Esophagus squamous epithelium (tissue), 5 donors: ENCODE measurements around the gene PCSK5. TPM values are rescaled to one million over a fixed set of nuclear protein-coding genes. Genes with fewer than 3 reads are reported as not detected.

Experiments
- DNase-seq: peaks from one replicate; lab custom pipeline; 2025; lab: John Stamatoyannopoulos, UW
- H3K27ac ChIP-seq, 4 donors: fragments of 200-600 bp; sonication (generic); one replicate each; pipeline ENCODE4 v1.5.1; 2016 to 2019; ENCODE audit warnings: mild to moderate bottlenecking in 1 of 4
- H3K27me3 ChIP-seq, 4 donors: fragments of 200-600 bp; sonication (generic); 1 replicate in 3 of 4; 2 replicates in 1 of 4; pipeline versions ENCODE4 v1.5.1 to v1.6.0; 2017 to 2021; ENCODE audit warnings: antibody characterized with exemption in 1 of 4
- H3K36me3 ChIP-seq, 3 donors: fragments of 200-600 bp; sonication (generic); one replicate each; pipeline ENCODE4 v1.5.1; 2016 to 2019
- H3K4me1 ChIP-seq, 3 donors: fragments of 200-600 bp; sonication (generic); one replicate each; pipeline ENCODE4 v1.5.1; 2017 to 2019
- H3K4me3 ChIP-seq, 4 donors: fragments of 200-600 bp; sonication (generic); 1 replicate in 3 of 4; 2 replicates in 1 of 4; pipeline ENCODE4 v1.5.1; 2016 to 2019; ENCODE audit warnings: mild to moderate bottlenecking in 2 of 4, moderate library complexity in 1 of 4
- H3K9me3 ChIP-seq, 3 donors: fragments of 200-600 bp; sonication (generic); one replicate each; pipeline ENCODE4 v1.5.1; 2016 to 2019
- POLR2A ChIP-seq, 4 donors: fragments of 450-650 bp; IDR thresholded peaks; one replicate each; pipeline ENCODE4 v1.6.1; 2017; ENCODE audit warnings: antibody characterized with exemption in 4 of 4, mild to moderate bottlenecking in 4 of 4, moderate library complexity in 3 of 4
- WGBS, 2 donors: methylation state at CpG; one replicate each; pipeline ENCODE4 v1.1.5; 2018; 5-methylcytosine and 5-hydroxymethylcytosine counted together
- intact Hi-C: fragments of 100-400 bp; cut with DNase I; formaldehyde crosslinking; loops from one replicate; pipeline ENCODE4 v1.15.0; 2022
- total RNA-seq, 4 donors: library from RNA; depleted of rRNA; stranded (reverse); fragments of >200 nt; gene quantifications; one replicate each; pipeline ENCODE4 v1.1.0, GENCODE V29; 2016
- TF ChIP-seq, protein P1 (sequence below), 6 experiments: fragments of 450-650 bp in 4 of 6; fragments of 200-600 bp in 2 of 6; sonication (generic) in 2 of 6; IDR thresholded peaks; one replicate each; pipeline ENCODE4 v1.5.1; 2016 to 2019; ENCODE audit warnings: antibody characterized with exemption in 6 of 6, mild to moderate bottlenecking in 4 of 6, moderate library complexity in 4 of 6
- donor health status: DM: yes; HTN: yes; CAD: no.

PCSK5 gene
- total RNA-seq, 4 donors from 2014 or later, result 8.4 to 33.8 (median 24.2) TPM

DNA sequence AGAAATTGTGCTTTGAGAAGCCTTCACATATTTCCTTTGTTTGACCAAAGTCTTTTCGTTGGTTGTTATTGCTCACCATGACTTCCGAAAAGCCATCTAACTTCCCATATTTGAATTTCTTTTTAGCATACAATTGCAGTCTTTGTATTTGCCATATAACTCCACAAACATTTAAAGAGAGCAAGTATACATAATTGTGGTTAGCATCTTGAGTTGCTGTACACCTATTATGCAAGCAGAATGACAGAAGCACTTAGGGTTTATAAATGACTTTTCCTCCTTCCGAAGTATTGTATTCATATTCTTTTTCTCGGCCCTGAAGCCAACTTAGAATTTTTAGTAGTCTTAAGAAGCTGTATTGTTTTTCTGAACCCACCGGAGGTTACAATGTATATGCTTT, 253.4 kb downstream of the PCSK5 start:
- Histone ChIP-seq H3K4me1 (peaks cover 0 to 7% (median 0%) of the 10 kb centered on the region in 3 donors), H3K27me3 (no peaks in the 10 kb centered on the region), H3K4me3 (no peak overlapping the region), H3K27ac (no peak overlapping the region), H3K9me3 (no peaks in the 10 kb centered on the region), H3K36me3 (no peaks in the 10 kb centered on the region)
- no peak for DNase-seq
- 80 to 83% methylated on average over 5 of the region's 5 CpGs for WGBS, 2 donors
- TF ChIP-seq POLR2A (IDR thresholded peaks at IDR 0.05), result no peak
- TF ChIP-seq, protein P1, sequence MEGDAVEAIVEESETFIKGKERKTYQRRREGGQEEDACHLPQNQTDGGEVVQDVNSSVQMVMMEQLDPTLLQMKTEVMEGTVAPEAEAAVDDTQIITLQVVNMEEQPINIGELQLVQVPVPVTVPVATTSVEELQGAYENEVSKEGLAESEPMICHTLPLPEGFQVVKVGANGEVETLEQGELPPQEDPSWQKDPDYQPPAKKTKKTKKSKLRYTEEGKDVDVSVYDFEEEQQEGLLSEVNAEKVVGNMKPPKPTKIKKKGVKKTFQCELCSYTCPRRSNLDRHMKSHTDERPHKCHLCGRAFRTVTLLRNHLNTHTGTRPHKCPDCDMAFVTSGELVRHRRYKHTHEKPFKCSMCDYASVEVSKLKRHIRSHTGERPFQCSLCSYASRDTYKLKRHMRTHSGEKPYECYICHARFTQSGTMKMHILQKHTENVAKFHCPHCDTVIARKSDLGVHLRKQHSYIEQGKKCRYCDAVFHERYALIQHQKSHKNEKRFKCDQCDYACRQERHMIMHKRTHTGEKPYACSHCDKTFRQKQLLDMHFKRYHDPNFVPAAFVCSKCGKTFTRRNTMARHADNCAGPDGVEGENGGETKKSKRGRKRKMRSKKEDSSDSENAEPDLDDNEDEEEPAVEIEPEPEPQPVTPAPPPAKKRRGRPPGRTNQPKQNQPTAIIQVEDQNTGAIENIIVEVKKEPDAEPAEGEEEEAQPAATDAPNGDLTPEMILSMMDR (IDR thresholded peaks at IDR 0.05), result no peak
- intact Hi-C loops, result no loop called here

GRCh38 chr9:76150013-76150412, 259.5 kb downstream of the PCSK5 start:
- 83 to 95% methylated on average over 2 to 6 of the region's 6 CpGs for WGBS, 2 donors
- Histone ChIP-seq H3K36me3 (no peaks in the 10 kb centered on the region), H3K9me3 (no peaks in the 10 kb centered on the region), H3K27me3 (no peaks in the 10 kb centered on the region), H3K4me1 (no peaks in the 10 kb centered on the region), H3K4me3 (no peak overlapping the region), H3K27ac (no peak overlapping the region)
- TF ChIP-seq, protein P1 (IDR thresholded peaks at IDR 0.05), result no peak
- no peak for TF ChIP-seq POLR2A (IDR thresholded peaks at IDR 0.05)
- intact Hi-C loops, result no loop called here
- no peak for DNase-seq

GRCh38 chr9:76151267-76151666, 260.8 kb downstream of the PCSK5 start:
- Histone ChIP-seq H3K27ac (no peak overlapping the region), H3K36me3 (no peaks in the 10 kb centered on the region), H3K4me3 (no peak overlapping the region), H3K4me1 (no peaks in the 10 kb centered on the region), H3K9me3 (no peaks in the 10 kb centered on the region), H3K27me3 (no peaks in the 10 kb centered on the region)
- TF ChIP-seq, protein P1 (IDR thresholded peaks at IDR 0.05), result no peak
- TF ChIP-seq POLR2A (IDR thresholded peaks at IDR 0.05), result no peak
- DNase-seq, result no peak
- intact Hi-C loops, result no loop called here
- 80 to 83% methylated on average over 5 of the region's 5 CpGs for WGBS, 2 donors

- no peak for DNase-seq
- no peaks in the 10 kb centered on the region for H3K27me3 ChIP-seq
- 84 to 87% methylated on average over 6 of the region's 6 CpGs for WGBS, 2 donors
- H3K4me3 ChIP-seq, result no peak overlapping the region
- peaks cover 0 to 4% (median 0%) of the 10 kb centered on the region in 3 donors for H3K36me3 ChIP-seq
- no peak for TF ChIP-seq POLR2A (IDR thresholded peaks at IDR 0.05)
- TF ChIP-seq, protein P1 (IDR thresholded peaks at IDR 0.05), result no peak
- H3K27ac ChIP-seq, result no peak overlapping the region
- no peaks in the 10 kb centered on the region for H3K4me1 ChIP-seq
- intact Hi-C loops, result no loop called here
- no peaks in the 10 kb centered on the region for H3K9me3 ChIP-seq
These were observed 262.9 kb downstream of the PCSK5 start for GRCh38 chr9:76153339-76153738.

GRCh38 chr9:76153902-76154629, 263.6 kb downstream of the PCSK5 start:
- Histone ChIP-seq H3K27ac (no peak overlapping the region), H3K9me3 (no peaks in the 10 kb centered on the region), H3K4me1 (no peaks in the 10 kb centered on the region), H3K36me3 (peaks cover 0 to 11% (median 0%) of the 10 kb centered on the region in 3 donors), H3K27me3 (no peaks in the 10 kb centered on the region), H3K4me3 (no peak overlapping the region)
- no peak for DNase-seq
- TF ChIP-seq, protein P1 (IDR thresholded peaks at IDR 0.05), result no peak
- no peak for TF ChIP-seq POLR2A (IDR thresholded peaks at IDR 0.05)
- 87 to 88% methylated on average over 8 of the region's 8 CpGs for WGBS, 2 donors
- intact Hi-C loops, result no loop called here
